Duodenal mucosa (tissue), 2 donors: ENCODE measurements around the gene CALML3.

Experiments
- H3K27ac ChIP-seq: one replicate; pipeline ENCODE4 v1.7.0; 2013; ENCODE audit warnings: low read depth, low read length
- H3K27me3 ChIP-seq, 2 donors: one replicate each; pipeline ENCODE4 v1.7.0; 2013; ENCODE audit warnings: low read length in 2 of 2, control low read depth in 1 of 2; ENCODE audit not compliant: insufficient read depth in 2 of 2, control insufficient read depth in 1 of 2
- H3K36me3 ChIP-seq, 2 donors: one replicate each; pipeline ENCODE4 v1.7.0; 2013; ENCODE audit warnings: low read length in 2 of 2, control low read depth in 1 of 2; ENCODE audit not compliant: insufficient read depth in 2 of 2, control insufficient read depth in 1 of 2
- H3K4me1 ChIP-seq, 2 donors: one replicate each; pipeline ENCODE4 v1.7.0; 2013; ENCODE audit warnings: low read length in 2 of 2, control low read depth in 1 of 2; ENCODE audit not compliant: insufficient read depth in 2 of 2, control insufficient read depth in 1 of 2
- H3K4me3 ChIP-seq, 2 donors: one replicate each; pipeline ENCODE4 v1.7.0; 2013; ENCODE audit warnings: low read length in 2 of 2, low read depth in 1 of 2
- H3K9ac ChIP-seq, 2 donors: one replicate each; pipeline ENCODE4 v1.7.0; 2013; ENCODE audit warnings: low read length in 2 of 2, low read depth in 1 of 2
- H3K9me3 ChIP-seq, 2 donors: one replicate each; pipeline ENCODE4 v1.7.0; 2013; ENCODE audit warnings: low read length in 2 of 2, control low read depth in 1 of 2; ENCODE audit not compliant: control insufficient read depth in 1 of 2

Gene CALML3

DNA sequence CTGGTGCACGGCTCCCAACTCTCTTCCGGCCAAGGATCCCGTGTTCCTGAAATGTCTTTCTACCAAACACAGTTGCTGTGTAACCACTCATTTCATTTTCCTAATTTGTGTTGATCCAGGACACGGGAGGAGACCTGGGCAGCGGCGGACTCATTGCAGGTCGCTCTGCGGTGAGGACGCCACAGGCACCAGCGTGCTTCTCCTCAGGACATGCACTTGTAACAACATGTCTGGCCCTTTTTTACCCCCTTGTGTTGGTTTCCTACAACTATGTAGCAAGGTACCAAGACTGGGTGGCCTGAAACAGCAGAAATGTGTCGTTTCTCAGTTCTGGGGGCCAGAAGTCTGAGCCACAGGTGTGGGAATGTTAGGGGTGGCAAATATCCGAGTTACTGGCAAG, 43.6 kb upstream of the CALML3 start:
- Histone ChIP-seq H3K4me3 (no peak overlapping the region), H3K9me3 (no peaks in the 10 kb centered on the region), H3K36me3 (no peaks in the 10 kb centered on the region), H3K4me1 (no peaks in the 10 kb centered on the region), H3K9ac (no peak overlapping the region), H3K27me3 (peaks cover 0 to 3% of the 10 kb centered on the region in 2 donors), H3K27ac (no peak overlapping the region)

DNA sequence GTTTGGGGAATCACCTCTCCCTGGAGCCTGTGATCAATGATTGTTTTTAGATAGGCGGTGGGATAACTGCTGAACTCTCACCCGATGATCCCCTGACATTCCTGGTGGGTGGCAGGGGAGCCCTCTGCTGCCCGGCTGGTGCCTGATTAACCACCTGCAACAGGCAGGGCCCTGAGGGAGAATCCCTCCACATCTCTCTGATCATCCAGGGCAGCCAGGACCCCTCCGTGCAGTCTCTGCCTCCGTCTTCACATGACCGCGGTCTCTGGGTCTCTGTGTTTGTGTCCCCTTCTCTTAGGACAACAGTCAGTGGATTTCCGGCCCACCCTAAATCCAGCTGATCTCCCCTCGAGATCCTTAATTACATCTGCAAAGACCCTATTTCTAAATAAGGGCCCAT, 42.7 kb upstream of the CALML3 start:
- no peak overlapping the region for H3K27ac ChIP-seq
- H3K9me3 ChIP-seq = no peaks in the 10 kb centered on the region
- H3K4me1 ChIP-seq = no peaks in the 10 kb centered on the region
- H3K4me3 ChIP-seq = no peak overlapping the region
- no peaks in the 10 kb centered on the region for H3K36me3 ChIP-seq
- peaks cover 0 to 3% of the 10 kb centered on the region in 2 donors for H3K27me3 ChIP-seq
- H3K9ac ChIP-seq = no peak overlapping the region

- Histone ChIP-seq H3K4me1 (peaks cover 4 to 14% of the 10 kb centered on the region in 2 donors), H3K27ac (no peak overlapping the region), H3K27me3 (peaks cover 0 to 3% of the 10 kb centered on the region in 2 donors), H3K36me3 (no peaks in the 10 kb centered on the region), H3K4me3 (no peak overlapping the region), H3K9ac (no peak overlapping the region), H3K9me3 (no peaks in the 10 kb centered on the region)
Observed at GRCh38 chr10:5484205-5484604, 40.6 kb upstream of the CALML3 start.

GRCh38 chr10:5485290-5485689, 39.5 kb upstream of the CALML3 start:
- Histone ChIP-seq H3K9ac (no peak overlapping the region), H3K27me3 (peaks cover 0 to 3% of the 10 kb centered on the region in 2 donors)

GRCh38 chr10:5485948-5486852, 38.6 kb upstream of the CALML3 start:
- no peak overlapping the region for H3K9ac ChIP-seq
- H3K4me1 ChIP-seq = peaks cover 4 to 17% of the 10 kb centered on the region in 2 donors
- no peaks in the 10 kb centered on the region for H3K36me3 ChIP-seq
- no peak overlapping the region for H3K4me3 ChIP-seq
- no peaks in the 10 kb centered on the region for H3K9me3 ChIP-seq
- H3K27me3 ChIP-seq = peaks cover 0 to 3% of the 10 kb centered on the region in 2 donors
- no peak overlapping the region for H3K27ac ChIP-seq

More at GRCh38 chr10:5485290-5485689, 39.5 kb upstream of the CALML3 start:
- no peaks in the 10 kb centered on the region for H3K36me3 ChIP-seq
- no peaks in the 10 kb centered on the region for H3K9me3 ChIP-seq
- H3K4me1 ChIP-seq = peaks cover 4 to 17% of the 10 kb centered on the region in 2 donors
- no peak overlapping the region for H3K27ac ChIP-seq
- H3K4me3 ChIP-seq = no peak overlapping the region

- Histone ChIP-seq H3K9ac (no peak overlapping the region), H3K27me3 (peaks cover 0 to 3% of the 10 kb centered on the region in 2 donors), H3K36me3 (no peaks in the 10 kb centered on the region), H3K4me1 (peaks cover 4 to 17% of the 10 kb centered on the region in 2 donors), H3K9me3 (no peaks in the 10 kb centered on the region), H3K27ac (no peak overlapping the region), H3K4me3 (no peak overlapping the region)
Observed at GRCh38 chr10:5486853-5487235, 37.9 kb upstream of the CALML3 start.

DNA sequence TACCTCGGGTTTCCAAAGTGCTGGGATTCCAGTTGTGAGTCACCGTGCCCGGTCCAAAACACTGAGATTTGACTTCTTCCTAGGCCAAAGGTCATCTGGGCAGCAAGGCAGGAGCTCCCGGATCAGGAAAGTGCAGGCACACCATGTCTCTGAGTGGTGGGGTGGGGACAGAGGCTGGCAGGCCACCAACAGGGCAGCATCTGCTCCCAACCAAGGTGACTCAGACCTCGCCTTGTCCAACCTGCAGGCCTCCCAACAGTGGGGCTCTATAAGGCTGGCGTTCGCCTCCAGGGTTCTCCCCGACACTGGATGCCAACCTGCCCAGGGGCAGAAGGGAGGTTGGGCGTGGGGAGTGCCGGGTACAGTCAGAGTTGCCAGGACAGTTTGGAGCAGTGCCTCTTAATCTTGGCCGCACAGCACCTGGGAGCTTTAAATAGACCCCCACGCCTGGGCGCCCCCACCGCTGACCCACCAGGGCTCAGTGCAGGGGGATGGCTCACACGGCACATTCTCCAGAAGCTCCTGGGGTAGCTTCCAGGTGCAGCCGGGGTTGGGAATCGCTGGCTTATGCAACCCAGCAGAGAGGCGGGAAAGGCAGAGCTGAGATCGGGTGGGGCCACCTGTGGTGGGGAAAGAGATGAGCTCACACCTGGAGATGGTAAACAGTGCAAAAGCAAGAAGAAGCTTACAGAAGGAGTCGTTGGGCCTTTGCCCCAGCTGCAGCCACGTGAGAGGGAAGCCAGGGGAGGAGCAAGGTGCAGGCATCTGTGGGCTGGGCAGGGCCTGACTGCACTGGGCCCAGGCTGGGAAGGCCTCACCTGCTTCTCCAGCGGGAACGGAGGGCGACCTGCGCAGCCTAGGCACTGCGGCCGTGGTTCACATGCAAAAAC, 36.2 kb upstream of the CALML3 start:
- Histone ChIP-seq H3K27ac (peak overlapping the region; percentile 95), H3K36me3 (no peaks in the 10 kb centered on the region), H3K27me3 (peaks cover 0 to 3% of the 10 kb centered on the region in 2 donors), H3K4me1 (peaks cover 4 to 17% of the 10 kb centered on the region in 2 donors), H3K4me3 (peak overlapping the region in 1 of 2 donors; percentile 27), H3K9me3 (peaks cover 4 to 5% of the 10 kb centered on the region in 2 donors), H3K9ac (peak overlapping the region in 1 of 2 donors; percentile 70)

DNA sequence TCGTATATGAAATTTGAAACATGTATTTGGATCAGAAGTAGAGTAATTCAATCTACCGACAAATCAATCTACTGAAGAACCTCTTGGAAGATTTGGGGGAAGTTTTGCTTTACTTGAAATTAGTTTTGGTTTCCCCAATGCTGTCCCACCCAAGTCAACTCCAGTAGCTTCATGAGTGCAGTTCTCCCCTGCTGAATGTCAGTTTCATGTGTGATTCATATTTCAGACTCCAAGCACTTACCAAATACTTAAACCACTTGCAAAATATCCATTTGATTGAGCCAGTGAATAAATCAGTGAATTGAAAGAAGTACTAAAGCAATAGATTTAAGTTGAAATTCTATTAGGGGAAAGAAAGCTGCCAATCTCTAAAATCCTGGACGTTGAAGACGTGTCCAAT, 34.7 kb upstream of the CALML3 start:
- no peak overlapping the region for H3K4me3 ChIP-seq
- no peaks in the 10 kb centered on the region for H3K27me3 ChIP-seq
- H3K27ac ChIP-seq = no peak overlapping the region
- no peak overlapping the region for H3K9ac ChIP-seq
- H3K36me3 ChIP-seq = no peaks in the 10 kb centered on the region
- H3K4me1 ChIP-seq = peaks cover 4 to 17% of the 10 kb centered on the region in 2 donors
- H3K9me3 ChIP-seq = peaks cover 4 to 5% of the 10 kb centered on the region in 2 donors

- Histone ChIP-seq H3K36me3 (no peaks in the 10 kb centered on the region), H3K27me3 (no peaks in the 10 kb centered on the region), H3K4me3 (no peak overlapping the region), H3K27ac (no peak overlapping the region), H3K4me1 (peaks cover 4 to 17% of the 10 kb centered on the region in 2 donors), H3K9me3 (peaks cover 4 to 5% of the 10 kb centered on the region in 2 donors), H3K9ac (no peak overlapping the region)
Observed at GRCh38 chr10:5490698-5491464, 33.9 kb upstream of the CALML3 start.
